Right forelimb (tissue), 1 donor: Measurements from ENCODE around the gene SWSAP1.

Experiments
- DNase-seq: peaks from one replicate; pipeline ENCODE4 v3.0.0-alpha.2; 2018

Gene SWSAP1

DNA sequence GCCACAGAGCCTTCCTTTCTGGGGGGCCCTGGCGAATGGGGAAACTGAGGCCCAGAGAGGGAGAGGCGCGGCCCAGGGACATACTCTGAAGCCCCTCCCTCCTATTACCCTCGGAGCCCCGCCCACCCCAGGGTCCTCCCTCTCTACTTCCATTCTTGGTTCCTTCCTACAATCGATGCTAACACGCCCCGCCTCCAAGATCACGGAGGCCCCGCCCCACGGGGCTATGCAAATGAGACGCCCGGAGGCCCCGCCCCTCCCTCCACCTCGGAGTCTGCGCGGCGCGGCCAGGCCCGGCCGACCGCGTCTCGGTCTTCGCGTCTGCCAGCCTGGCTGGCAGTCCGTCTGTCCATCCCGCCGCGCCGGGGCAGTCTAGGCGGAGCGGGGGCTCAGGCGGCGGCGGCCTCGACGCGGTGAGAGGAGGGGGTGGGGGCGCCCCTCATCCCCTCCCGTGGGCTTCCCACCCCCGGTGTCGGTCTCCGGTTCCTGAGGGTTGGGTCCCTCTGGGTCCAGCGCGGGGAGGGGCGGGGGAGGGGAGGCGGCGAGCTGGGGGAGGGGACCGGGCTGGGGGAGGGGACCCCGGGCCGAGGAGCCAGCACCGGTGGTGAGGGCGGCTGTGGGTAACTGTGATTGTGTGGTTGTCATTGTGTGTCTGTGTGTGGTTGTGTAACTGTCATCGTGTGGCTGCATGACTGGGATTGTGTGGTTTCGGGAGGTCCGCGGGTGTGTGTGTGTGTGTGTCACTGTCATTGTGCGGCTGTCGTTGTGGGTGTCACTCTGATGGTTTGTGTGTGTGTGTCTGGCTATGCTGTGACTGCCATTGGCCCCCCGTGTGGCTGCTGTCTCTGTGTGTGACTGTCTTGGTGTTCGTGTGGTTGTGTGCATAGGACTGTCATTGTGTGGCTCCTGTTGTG lies 19.0 kb upstream of the SWSAP1 start, which contains the start of gene PLPPR2:
Gene PLPPR2 (plus strand): TSS at position 273 of the 914 bp plus-strand sequence. CDS start 2,242 bp downstream, outside the sequence.
- peak; percentile 90 for DNase-seq

GRCh38 chr19:11356074-11356397 lies 18.4 kb upstream of the SWSAP1 start:
- DNase-seq = no peak

DNA sequence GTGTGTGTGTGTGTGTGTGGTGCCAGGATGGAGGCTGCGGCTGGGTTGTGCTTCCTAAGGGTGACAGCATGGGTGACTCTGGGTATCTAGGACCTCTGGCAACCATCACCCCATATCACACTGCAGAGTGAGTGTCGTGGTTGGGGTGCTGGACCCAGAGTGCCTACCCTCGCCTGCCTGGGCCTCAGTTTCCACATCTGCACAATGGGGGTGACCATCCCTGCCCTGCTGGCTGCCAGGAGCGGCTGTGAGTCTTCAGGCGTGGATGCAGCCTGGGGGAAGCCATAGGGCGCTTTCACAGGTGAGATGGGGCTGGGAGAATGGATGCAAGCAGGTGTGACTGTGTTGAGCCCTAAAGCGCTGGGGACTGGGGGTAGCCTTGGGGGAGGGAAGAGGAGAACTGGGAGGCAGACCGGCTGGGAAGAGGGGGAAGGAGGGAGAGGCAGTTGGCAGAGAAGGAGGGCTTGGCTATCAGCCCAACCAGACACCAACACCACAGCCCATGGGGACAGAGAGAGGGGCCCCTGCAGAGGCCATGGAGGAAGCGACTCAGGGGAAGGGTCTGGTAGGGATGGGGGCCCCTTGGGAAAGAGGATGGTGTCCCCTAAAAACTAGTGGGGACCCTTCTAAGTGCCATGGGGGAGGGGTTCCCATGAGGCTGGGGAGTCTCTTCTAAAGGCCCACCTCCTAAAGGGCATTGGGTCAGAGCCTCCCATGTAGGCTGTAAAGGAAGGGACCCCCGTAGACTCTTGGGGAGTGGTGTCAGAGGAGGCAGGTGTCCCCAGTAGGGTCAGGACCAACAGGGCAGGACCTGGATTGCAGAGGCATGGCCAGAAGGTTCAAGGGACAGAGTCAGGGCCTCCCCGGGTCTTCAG lies 17.6 kb upstream of the SWSAP1 start:
- DNase-seq = no peak

DNA sequence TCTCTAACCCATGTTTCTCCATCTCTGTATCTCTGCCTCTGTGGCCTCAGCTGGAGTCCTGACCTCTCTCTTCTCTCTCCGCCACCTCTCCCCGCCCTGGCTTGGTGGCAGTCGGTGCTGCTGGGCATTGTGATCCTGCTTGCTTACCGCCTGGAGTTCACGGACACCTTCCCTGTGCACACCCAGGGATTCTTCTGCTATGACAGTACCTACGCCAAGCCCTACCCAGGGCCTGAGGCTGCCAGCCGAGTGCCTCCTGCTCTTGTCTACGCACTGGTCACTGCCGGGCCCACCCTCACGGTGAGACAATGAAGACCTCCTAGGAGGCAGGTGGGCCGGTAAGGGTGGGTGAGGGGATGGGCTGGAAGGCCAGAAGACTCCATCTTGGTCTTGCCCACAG lies 15.0 kb upstream of the SWSAP1 start:
- no peak for DNase-seq

GRCh38 chr19:11361037-11361770 lies 13.3 kb upstream of the SWSAP1 start:
- no peak for DNase-seq

DNA sequence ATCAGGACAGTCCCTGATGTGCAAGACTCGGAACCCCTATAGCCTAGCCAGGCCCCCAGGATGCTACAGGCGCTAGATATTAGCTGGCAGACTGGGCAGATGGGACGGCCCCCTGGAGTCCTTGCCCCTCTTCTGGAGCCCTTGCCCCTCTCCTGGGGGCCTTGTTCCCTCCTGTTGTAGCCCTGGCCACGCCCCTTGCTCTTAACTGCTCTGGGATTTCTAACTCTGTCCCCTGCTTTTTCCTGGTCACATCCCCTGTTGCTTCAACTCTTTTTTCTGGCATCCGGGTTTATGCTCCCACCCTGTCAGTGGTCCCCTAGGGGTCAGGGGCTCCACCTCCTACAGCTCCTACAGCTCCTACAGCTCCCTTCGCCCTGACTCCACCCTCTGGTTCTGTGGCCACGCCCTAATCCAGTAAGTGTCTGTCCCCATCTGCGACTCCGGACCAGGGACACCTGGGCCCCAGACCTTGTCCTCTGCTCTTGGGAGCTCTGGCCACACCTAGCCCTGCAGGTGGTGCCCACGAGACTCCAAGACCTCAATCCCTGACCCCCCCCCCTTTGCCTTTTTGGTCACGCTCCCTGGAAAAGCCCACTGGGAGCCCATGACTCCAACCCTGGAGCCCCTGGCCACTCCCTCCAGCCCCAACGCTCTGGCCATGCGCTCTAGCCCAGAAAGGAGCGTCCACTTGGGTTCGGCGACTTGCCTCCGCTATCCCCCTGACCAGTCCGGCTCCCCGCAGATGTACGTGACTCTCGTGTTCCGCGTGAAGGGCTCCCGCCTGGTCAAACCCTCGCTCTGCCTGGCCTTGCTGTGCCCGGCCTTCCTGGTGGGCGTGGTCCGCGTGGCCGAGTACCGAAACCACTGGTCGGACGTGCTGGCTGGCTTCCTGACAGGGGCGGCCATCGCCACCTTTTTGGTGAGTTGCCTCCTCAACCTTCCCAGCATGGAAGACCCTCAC lies 12.4 kb upstream of the SWSAP1 start:
- DNase-seq = no peak

- no peak for DNase-seq
Observed at GRCh38 chr19:11363881-11364280, 10.6 kb upstream of the SWSAP1 start.

GRCh38 chr19:11364296-11364904 lies 10.1 kb upstream of the SWSAP1 start:
- no peak for DNase-seq

DNA sequence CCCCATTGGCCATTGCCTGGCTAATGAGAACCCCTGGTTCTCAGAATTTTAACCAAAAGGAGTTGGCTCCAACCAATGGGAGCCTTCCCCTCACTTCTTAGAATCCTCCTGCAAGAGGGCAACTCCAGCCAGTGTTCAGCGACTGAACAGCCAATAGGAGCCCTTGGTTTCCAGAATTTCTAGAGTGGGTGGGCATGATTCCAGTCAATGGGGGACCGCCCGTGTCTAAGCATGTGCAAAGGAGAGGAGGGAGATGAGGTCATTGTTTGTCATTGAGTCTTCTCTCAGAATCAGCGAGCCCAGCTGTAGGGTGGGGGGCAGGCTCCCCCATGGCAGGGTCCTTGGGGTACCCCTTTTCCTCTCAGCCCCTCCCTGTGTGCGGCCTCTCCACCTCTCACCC lies 9.5 kb upstream of the SWSAP1 start:
- no peak for DNase-seq

- DNase-seq = no peak
Observed at GRCh38 chr19:11365557-11366117, 8.8 kb upstream of the SWSAP1 start.

DNA sequence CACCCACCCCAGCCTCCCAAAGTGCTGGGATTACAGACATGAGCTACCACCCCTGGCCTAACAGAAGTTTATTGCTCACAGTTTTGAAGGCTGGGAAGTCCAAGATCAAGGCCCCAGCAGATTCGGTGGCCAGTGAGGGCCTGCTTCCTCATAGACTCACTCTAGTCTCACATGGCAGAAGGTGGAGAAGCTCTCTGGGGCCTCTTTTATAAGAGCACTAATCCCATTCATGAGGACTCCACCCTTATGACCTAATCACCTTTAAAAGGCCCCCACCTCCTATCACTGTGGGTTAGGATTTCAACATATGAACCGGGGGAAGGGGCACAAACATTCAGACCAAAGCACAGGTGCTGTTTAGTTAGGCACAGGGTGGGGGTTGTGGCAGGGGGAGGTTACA lies 6.9 kb upstream of the SWSAP1 start:
- no peak for DNase-seq

DNA sequence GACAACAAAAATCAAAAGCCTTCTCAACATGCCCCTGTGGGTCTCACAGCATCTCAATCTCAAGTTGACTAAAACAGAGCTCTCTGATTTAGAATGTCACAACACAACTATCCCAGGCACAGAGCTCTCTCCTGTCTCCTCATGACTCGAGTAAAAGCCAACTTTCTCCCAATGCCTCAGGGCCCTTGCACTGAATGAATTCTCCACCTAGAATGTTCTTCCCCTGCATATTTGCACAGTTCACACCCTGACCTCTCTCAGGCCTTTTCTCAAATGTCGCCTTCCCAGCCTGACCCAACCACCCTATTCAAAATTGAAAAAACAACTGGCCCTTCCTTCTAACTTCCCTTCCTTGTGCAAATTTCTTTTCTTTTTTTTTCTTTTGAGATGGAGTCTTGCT lies 3.7 kb upstream of the SWSAP1 start:
- DNase-seq = no peak

- no peak for DNase-seq
Observed at GRCh38 chr19:11373166-11373884, 1.1 kb upstream of the SWSAP1 start.

GRCh38 chr19:11373885-11374432 lies 507 bp upstream of the SWSAP1 start:
- DNase-seq = no peak

- no peak for DNase-seq
Observed at GRCh38 chr19:11375143-11375948, 880 bp downstream of the SWSAP1 start.

GRCh38 chr19:11377237-11377636 lies 2.8 kb downstream of the SWSAP1 start:
- no peak for DNase-seq

DNA sequence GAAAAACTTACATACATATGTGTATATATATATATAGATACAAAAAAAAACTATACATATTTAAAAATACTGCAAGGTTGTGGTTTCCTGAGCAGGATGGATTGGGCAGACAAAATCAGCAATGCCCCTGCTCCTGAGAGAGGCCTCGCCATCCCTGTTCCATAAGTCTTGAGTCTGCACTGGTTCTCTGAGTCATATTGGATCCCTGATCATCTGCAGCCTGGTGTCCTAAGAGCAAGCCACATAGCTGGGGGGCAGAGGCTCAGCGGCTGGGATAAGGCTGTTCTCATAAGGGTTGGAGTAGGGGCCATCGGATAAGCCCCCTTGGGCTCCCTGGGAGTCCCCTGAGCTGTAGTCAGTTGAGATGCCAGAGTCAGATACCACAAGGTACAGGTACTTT lies 3.3 kb downstream of the SWSAP1 start:
- DNase-seq = no peak

GRCh38 chr19:11378319-11379189 lies 4.1 kb downstream of the SWSAP1 start:
- DNase-seq = no peak
